Testis (tissue), 2 donors: ENCODE results near the gene PEX11A.

ENCODE experiments used
- POLR2A ChIP-seq: fragments of 450-650 bp; IDR thresholded peaks from one replicate; pipeline ENCODE4 v1.6.1; 2017; ENCODE audit warnings: antibody characterized with exemption, mild to moderate bottlenecking, moderate library complexity
- TF ChIP-seq, protein P1 (sequence below), 3 experiments: fragments of 450-650 bp in 2 of 3; fragments of 200-600 bp in 1 of 3; sonication (generic) in 1 of 3; IDR thresholded peaks; one replicate each; pipeline ENCODE4 v1.5.1; 2016 to 2019; ENCODE audit warnings: antibody characterized with exemption in 3 of 3, mild to moderate bottlenecking in 2 of 3, moderate library complexity in 1 of 3

DNA sequence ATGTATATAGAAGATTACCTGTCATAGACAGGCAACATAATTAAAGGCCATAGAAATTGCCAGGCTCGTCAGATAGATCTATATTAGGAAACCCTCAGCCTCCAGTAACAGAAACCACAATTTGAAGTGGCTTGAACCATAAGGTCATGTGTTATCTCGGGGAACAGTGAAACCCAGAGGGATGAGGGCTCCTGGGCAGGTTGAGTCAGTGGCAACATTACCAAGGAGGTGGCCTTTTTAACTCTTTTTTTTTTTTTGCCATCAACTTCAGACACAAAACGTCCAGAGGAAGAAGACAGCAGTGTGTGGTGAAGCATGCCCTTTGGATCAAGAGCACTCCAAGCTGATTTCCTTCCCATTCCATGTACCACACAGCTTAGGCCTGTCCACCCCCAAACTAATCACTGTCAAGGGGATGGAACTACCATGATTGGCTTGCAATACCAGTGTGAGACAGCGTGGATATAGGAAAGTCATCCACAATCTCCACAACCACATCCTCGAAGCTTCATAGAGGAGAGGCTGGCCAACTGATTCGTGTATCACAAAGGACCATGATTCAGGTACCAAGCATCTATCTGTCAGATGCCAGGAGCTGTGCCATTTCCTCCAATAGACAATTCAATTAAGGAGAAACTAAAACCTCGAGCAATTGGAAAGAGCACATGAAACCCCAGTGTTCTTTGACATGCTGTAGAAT, 34.3 kb downstream of the PEX11A start:
- TF ChIP-seq, protein P1, sequence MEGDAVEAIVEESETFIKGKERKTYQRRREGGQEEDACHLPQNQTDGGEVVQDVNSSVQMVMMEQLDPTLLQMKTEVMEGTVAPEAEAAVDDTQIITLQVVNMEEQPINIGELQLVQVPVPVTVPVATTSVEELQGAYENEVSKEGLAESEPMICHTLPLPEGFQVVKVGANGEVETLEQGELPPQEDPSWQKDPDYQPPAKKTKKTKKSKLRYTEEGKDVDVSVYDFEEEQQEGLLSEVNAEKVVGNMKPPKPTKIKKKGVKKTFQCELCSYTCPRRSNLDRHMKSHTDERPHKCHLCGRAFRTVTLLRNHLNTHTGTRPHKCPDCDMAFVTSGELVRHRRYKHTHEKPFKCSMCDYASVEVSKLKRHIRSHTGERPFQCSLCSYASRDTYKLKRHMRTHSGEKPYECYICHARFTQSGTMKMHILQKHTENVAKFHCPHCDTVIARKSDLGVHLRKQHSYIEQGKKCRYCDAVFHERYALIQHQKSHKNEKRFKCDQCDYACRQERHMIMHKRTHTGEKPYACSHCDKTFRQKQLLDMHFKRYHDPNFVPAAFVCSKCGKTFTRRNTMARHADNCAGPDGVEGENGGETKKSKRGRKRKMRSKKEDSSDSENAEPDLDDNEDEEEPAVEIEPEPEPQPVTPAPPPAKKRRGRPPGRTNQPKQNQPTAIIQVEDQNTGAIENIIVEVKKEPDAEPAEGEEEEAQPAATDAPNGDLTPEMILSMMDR (IDR thresholded peaks at IDR 0.05), result no peak
- TF ChIP-seq POLR2A, result no peak
